ENCODE data around the gene VAV1.

DNA sequence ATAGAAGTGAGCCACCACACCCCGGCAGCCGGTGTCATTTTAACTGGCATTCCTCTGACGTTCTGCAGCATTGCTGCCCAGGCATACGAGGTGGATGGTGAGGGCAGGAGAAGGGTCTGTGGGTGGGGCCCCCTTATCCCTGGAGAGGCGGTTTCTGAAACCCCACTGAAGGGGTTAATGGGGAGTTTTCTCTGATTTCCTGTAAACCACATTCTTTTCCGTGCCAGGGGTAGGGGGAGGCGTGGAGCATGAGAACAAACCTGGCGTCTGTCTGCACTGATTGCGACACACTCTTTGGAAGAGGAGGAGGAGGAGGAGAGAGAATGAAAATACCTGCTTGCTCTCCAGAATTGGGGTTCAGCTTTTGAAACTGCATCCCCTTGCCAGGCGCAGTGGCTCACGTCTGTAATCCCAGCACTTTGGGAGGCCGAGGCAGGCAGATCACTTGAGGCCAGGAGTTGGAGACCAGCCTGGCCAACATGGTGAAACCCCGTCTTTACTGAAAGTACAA is 49.3 kb upstream of the VAV1 start:
- TF ChIP-seq, protein P1, sequence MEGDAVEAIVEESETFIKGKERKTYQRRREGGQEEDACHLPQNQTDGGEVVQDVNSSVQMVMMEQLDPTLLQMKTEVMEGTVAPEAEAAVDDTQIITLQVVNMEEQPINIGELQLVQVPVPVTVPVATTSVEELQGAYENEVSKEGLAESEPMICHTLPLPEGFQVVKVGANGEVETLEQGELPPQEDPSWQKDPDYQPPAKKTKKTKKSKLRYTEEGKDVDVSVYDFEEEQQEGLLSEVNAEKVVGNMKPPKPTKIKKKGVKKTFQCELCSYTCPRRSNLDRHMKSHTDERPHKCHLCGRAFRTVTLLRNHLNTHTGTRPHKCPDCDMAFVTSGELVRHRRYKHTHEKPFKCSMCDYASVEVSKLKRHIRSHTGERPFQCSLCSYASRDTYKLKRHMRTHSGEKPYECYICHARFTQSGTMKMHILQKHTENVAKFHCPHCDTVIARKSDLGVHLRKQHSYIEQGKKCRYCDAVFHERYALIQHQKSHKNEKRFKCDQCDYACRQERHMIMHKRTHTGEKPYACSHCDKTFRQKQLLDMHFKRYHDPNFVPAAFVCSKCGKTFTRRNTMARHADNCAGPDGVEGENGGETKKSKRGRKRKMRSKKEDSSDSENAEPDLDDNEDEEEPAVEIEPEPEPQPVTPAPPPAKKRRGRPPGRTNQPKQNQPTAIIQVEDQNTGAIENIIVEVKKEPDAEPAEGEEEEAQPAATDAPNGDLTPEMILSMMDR (IDR thresholded peaks at IDR 0.05) = no peak
- TF ChIP-seq POLR2A (IDR thresholded peaks at IDR 0.05) = peak; percentile 49
